EH (cell line): ENCODE results near the gene DKK2.
"Not testable (repeated sequence)": the region's sequence is repeated elsewhere in the genome, so short reads cannot be mapped to it uniquely, and the experiment has no call there.

Source experiments
- DNase-seq: peaks from one replicate; pipeline ENCODE4 v3.0.0-alpha.2; 2015; ENCODE audit warnings: low read depth

DKK2 gene

GRCh38 chr4:106909486-106910188 is 126.5 kb downstream of the DKK2 start:
- no peak for DNase-seq

DNA sequence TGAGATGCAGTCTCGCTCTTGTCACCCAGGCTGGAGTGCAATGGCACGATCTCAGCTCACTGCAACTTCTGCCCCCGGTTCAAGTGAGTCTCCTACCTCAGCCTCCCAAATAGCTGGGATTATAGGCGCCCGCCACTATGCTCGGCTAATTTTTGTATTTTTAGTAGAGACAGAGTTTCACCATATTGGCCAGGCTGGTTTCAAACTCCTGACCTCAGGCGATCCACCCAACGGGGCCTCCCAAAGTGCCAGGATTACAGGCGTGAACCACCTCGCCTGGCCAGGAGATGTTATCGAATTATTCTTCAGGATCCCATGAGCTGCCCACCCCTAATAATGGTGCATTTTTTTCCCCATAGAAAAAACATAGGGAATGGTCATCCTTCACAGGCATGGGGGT is 128.1 kb downstream of the DKK2 start:
- DNase-seq: not testable (repeated sequence)

- DNase-seq: no peak
Observed at GRCh38 chr4:106907216-106907615, 128.9 kb downstream of the DKK2 start.

- DNase-seq: no peak
Observed at GRCh38 chr4:106906728-106907127, 129.4 kb downstream of the DKK2 start.

GRCh38 chr4:106898621-106899230 is 137.4 kb downstream of the DKK2 start:
- DNase-seq: peak; percentile 62

- no peak for DNase-seq
Observed at GRCh38 chr4:106893903-106894302, 142.2 kb downstream of the DKK2 start.

GRCh38 chr4:106893395-106893881 is 142.7 kb downstream of the DKK2 start:
- no peak for DNase-seq

- no peak for DNase-seq
Observed at GRCh38 chr4:106892786-106893185, 143.3 kb downstream of the DKK2 start.

GRCh38 chr4:106875340-106875739 is 160.8 kb downstream of the DKK2 start:
- no peak for DNase-seq
